Mucosa of stomach (tissue), 1 donor: ENCODE measurements around the gene GMEB2.
"Not testable (repeated sequence)": the region's sequence is repeated elsewhere in the genome, so short reads cannot be mapped to it uniquely, and the experiment has no call there.

ENCODE experiments used
- H3K27me3 ChIP-seq: one replicate; pipeline ENCODE4 v1.7.0; 2013; ENCODE audit warnings: mild to moderate bottlenecking, low read length; ENCODE audit not compliant: control insufficient read depth, insufficient read depth
- H3K36me3 ChIP-seq: one replicate; pipeline ENCODE4 v1.7.0; 2013; ENCODE audit warnings: low read length; ENCODE audit not compliant: control insufficient read depth, insufficient read depth
- H3K4me1 ChIP-seq: one replicate; pipeline ENCODE4 v1.7.0; 2013; ENCODE audit warnings: mild to moderate bottlenecking, low read length; ENCODE audit not compliant: control insufficient read depth, insufficient read depth
- H3K4me3 ChIP-seq: one replicate; pipeline ENCODE4 v1.7.0; 2013; ENCODE audit warnings: low read length
- H3K9ac ChIP-seq: one replicate; pipeline ENCODE4 v1.7.0; 2013; ENCODE audit warnings: mild to moderate bottlenecking, low read length, moderate library complexity
- H3K9me3 ChIP-seq: one replicate; pipeline ENCODE4 v1.7.0; 2013; ENCODE audit warnings: mild to moderate bottlenecking, low read length, moderate library complexity; ENCODE audit not compliant: control insufficient read depth
- donor health status: Pancreatic carcinoma.

GMEB2 gene

DNA sequence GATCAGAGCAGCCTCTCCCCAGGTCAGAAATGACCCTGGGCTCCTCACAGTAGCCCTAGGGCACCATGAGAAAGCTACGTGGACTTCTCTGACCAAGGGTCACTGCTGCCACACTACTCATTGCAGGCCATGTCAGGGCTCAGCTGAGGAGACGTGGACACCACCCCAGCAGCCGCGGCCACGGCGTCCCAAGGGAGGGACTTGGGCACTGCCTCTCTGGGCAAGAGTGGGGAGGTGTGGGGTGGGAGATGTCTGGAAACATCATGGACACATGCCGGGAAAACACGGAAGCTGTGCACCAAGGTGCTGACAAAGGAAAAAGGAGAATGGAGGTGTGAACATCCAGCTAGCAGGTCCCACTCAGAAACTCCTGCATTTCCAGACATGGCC lies 9.0 kb downstream of the GMEB2 start:
- H3K4me3 ChIP-seq = no peak overlapping the region

DNA sequence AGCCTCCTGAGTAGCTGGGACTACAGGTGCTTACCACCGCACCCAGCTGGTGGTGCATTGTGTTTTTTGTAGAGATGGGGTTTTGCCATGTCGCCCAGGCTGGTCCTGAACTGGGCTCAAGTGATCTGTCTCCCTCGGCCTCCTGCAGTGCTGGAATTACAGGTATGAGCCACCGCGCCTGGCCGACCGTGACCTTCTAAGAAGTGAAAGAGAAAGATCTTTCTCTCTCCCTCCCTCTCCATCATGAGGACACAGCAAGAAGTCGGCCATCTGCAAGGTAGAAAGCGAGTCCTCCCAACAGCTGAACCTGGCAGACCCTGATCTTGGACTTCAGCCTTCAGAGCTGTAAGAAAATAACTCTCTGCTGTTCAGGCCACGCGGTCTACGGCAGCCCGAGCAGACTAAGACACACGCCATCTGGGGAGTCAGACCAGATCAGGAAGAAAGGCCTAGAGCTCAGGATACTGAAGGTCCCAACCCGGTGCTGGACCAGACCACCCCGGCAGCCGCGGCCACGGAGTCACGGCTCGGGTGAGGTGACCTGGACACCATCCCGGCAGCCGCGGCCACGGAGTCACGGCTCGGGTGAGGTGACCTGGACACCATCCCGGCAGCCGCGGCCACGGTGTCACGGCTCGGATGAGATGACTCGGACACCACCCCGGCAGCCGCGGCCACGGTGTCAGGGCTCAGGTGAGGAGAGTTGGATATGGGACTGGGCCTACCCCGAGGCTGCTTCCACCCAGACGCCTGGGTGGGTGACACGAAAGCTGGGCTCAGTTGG lies 9.6 kb downstream of the GMEB2 start:
- Histone ChIP-seq H3K9ac (no peak overlapping the region), H3K36me3 (peaks cover 6% of the 10 kb centered on the region), H3K4me3 (no peak overlapping the region), H3K27me3 (no peaks in the 10 kb centered on the region), H3K4me1 (no peaks in the 10 kb centered on the region), H3K9me3 (no peaks in the 10 kb centered on the region)

More for the DNA sequence above, 9.0 kb downstream of the GMEB2 start:
- Histone ChIP-seq H3K36me3 (peaks cover 6% of the 10 kb centered on the region), H3K9me3 (no peaks in the 10 kb centered on the region), H3K9ac (no peak overlapping the region), H3K4me1 (no peaks in the 10 kb centered on the region), H3K27me3 (no peaks in the 10 kb centered on the region)

DNA sequence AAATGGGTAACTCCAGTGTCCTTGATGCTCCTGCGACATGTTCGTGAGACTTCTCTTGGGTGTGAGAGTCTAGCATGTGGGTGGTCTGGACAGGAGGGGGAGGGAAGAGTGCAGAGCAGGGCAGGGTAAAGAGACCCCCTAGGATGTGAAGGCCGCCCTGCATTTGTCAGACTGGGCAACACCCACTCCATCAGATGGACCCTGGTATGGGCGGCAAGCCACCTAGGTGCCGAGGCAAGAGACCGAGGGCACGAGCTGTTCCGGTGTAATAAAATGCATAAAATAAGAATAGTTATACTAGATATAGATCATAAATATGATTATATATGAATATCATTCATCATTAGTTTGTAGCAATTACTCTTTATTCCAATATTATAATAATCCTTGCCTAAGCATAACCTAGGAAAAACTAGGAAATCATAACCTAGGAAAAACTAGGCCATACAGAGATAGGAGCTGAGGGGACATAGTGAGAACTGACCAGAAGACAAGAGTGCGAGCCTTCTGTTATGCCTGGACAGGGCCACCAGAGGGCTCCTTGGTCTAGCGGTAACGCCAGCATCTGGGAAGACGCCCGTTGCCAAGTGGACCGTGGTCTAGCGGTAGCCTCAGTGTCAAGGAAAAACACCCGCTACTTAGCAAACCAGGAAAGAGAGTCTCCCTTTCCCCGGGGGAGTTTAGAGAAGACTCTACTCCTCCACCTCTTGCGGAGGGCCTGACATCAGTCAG lies 12.9 kb downstream of the GMEB2 start:
- H3K9ac ChIP-seq, H3K4me1 ChIP-seq, H3K36me3 ChIP-seq, H3K27me3 ChIP-seq, H3K4me3 ChIP-seq, H3K9me3 ChIP-seq: not testable (repeated sequence)

DNA sequence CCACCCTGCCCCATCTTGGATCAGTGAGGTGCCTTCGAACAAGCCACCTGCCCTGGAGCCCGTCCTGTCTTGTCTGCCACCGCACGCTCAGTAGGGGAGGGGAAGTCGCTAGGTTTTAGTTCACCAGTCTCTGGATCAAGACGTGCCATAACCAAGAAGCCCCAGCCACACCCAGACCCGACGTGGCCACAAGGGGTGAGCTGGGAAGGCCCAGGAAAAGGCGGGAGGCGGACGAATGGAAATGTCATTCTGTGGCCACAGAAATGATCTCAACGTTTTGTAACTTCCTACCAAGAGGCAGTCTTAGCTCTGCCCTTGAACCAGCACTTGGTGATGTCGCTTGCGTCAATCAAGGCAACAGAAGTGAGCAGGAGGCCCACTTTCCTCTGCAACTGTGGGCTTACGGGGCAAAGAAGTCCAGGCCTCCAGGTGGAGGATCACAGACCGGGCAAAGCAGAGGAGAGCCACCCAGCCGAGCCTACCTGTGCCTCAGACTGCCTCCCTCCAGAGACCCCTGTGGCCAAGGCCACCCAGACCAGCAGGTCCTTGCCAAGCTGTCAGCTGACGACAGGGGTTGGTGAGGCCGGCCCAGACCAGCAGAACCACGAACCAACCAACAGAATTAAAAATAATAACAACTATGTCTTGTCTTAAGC lies 14.5 kb downstream of the GMEB2 start:
- H3K27me3 ChIP-seq = no peaks in the 10 kb centered on the region
- H3K36me3 ChIP-seq = no peaks in the 10 kb centered on the region
- no peaks in the 10 kb centered on the region for H3K9me3 ChIP-seq
- H3K4me3 ChIP-seq = no peak overlapping the region
- no peaks in the 10 kb centered on the region for H3K4me1 ChIP-seq
- no peak overlapping the region for H3K9ac ChIP-seq

DNA sequence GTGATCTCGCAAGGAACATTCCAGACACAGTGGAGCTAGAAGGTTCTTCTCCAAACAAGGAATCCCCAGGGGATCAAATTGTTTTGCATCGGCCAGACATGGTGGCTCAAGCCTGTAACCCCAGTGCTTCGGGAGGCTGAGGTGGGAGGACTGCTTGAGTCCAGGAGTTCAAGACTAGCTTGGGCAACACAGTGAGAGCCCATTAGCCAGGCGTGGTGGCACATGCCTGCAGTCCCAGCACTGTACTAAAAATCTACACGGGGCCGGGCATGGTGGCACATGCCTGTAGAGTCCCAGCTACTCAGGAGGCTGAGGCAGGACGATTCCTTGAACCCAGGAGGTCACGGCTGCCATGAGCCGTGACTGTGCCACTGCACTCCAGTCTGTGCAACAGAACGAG lies 15.3 kb downstream of the GMEB2 start:
- H3K27me3 ChIP-seq = no peaks in the 10 kb centered on the region
- H3K9ac ChIP-seq = no peak overlapping the region
- H3K36me3 ChIP-seq = no peaks in the 10 kb centered on the region
- H3K9me3 ChIP-seq = no peaks in the 10 kb centered on the region
- H3K4me1 ChIP-seq = no peaks in the 10 kb centered on the region
- H3K4me3 ChIP-seq = no peak overlapping the region

DNA sequence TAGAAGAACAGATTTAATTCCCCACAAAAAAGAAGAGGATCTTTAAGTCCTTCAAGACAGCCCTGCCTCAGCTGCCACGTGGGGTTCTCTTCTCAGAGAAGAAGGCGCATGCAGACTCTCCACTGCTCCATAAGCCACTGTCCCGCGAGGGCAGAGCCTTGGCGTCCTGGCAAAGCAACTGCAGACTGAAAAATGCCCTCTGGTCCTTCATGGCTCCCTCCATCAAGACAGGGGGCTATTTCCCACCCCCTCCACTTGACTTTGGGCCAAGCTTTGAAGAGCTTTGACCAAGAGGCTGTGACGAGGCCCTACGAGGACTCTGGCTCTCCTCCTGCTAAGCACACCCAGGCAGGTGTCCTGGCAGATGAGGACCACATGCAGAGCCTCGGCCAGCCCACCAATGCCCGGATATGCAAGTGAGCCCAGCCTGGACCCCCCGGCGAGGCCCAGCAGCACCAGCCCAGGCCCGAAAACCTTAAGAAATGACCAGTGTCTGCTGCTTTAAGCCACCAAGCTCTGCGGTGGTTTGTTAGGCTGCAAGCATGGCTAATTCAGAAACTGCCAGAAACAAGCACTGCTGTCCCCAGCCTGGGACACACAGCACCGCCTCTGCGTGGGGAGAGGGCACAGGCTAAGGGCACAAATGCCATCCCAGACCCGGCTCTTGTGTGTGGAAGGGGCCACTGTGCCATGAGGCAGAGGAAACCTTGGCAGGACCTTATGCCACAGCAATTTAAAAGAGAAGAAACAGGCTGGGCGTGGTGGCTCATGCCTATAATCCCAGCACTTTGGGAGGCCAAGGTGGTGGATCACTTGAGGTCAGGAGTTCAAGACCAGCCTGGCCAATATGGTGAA lies 16.1 kb downstream of the GMEB2 start:
- no peak overlapping the region for H3K9ac ChIP-seq
- H3K4me1 ChIP-seq = no peaks in the 10 kb centered on the region
- no peak overlapping the region for H3K4me3 ChIP-seq
- no peaks in the 10 kb centered on the region for H3K27me3 ChIP-seq
- no peaks in the 10 kb centered on the region for H3K9me3 ChIP-seq
- no peaks in the 10 kb centered on the region for H3K36me3 ChIP-seq

DNA sequence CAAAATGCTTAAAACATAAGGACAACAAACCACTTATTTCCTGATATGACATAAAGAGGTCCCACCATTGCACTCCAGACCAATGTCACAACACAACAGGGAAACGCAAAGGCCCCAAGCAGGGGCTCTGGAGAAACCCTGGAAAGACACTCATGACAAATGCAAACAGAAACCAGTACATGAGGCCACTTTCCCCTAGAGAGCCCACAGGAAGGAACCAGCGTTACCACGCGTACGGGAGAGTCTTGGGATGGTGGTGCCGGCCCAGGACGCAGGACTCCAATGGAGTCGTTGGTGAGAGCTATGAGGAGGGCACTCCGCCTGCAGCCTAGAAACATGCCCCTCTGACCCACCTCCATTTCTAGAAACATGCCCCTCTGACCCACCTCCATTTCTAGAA lies 20.2 kb downstream of the GMEB2 start:
- H3K4me1 ChIP-seq = no peaks in the 10 kb centered on the region
- no peak overlapping the region for H3K4me3 ChIP-seq
- H3K27me3 ChIP-seq = no peaks in the 10 kb centered on the region
- no peak overlapping the region for H3K9ac ChIP-seq
- H3K36me3 ChIP-seq = peaks cover 9% of the 10 kb centered on the region
- no peaks in the 10 kb centered on the region for H3K9me3 ChIP-seq

DNA sequence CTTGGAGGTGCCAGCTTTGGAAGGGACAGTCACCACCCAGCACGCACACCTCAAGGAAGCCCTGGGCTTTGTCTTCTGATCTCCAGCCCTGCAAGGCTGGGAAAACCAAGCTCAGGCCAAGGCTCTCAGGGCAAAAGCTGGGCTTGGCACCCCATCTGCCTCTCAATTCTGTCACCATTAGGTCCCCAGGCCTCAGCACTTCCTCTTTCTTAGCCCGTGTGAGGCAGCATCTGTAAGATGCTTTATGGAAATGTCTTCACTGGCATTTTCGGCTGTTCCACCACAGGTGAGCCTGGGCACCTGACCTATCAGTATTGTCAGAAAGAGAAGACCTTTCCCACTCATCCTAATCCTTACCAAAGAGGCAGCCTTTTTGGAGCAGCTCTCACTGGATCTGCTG lies 24.6 kb downstream of the GMEB2 start:
- Histone ChIP-seq H3K4me1 (no peaks in the 10 kb centered on the region), H3K36me3 (peaks cover 9% of the 10 kb centered on the region)

DNA sequence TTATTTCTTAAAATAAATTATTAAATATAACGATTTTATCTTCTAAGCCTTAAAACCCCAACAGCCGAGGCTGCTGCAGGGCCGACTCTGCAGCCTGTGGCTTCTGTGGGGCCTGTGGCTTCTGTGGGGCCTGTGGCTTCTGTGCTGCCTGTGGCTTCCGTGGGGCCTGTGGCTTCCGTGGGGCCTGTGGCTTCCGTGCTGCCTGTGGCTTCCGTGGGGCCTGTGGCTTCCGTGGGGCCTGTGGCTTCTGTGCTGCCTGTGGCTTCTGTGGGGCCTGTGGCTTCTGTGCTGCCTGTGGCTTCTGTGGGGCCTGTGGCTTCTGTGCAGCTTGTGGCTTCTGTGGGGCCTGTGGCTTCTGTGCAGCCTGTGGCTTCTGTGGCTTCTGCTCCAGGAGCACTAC lies 25.2 kb downstream of the GMEB2 start:
- H3K9ac ChIP-seq, H3K4me3 ChIP-seq, H3K36me3 ChIP-seq, H3K27me3 ChIP-seq, H3K4me1 ChIP-seq, H3K9me3 ChIP-seq: not testable (repeated sequence)

More for the DNA sequence above, 24.6 kb downstream of the GMEB2 start:
- Histone ChIP-seq H3K9me3 (no peaks in the 10 kb centered on the region), H3K4me3 (no peak overlapping the region), H3K9ac (no peak overlapping the region), H3K27me3 (no peaks in the 10 kb centered on the region)

DNA sequence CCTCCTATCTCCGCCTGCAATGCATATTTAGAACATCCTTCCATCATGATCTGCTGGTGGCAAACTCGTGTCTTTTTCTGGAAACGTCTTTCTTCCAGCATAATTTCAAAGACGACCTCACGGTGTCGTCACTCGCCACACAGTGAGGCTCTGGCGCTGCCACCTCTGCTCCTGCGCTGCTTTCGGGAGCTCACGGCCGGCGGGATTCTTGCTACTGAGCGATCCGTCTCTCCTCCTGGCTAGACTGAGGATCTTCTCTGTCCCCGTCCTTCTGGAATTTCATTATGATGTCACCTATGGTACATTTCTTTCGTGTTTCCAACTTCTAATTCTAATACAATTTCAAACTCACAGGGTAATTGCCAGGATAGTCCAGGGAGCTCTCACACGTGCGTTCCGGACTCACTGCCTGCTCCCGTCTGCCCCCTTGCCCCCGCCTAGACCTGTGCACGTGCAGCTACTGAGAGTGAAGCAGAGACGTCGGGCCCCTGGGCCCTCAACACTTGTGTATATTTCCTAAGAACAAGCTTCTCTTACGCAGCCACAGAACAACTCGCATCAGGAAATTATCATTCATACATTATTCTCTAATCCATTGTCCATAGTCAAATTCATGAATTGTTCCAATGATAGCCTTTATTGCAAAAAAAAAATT lies 27.4 kb downstream of the GMEB2 start:
- Histone ChIP-seq H3K9me3 (no peaks in the 10 kb centered on the region), H3K4me3 (no peak overlapping the region), H3K4me1 (no peaks in the 10 kb centered on the region), H3K36me3 (peaks cover 9% of the 10 kb centered on the region), H3K9ac (no peak overlapping the region), H3K27me3 (no peaks in the 10 kb centered on the region)
